Stimulated activated CD4-positive, alpha-beta T cell treated with anti-CD3 and anti-CD28 coated beads, TNF-alpha, amount 100 ng/mL, for 1 hour (primary cell): Measurements from ENCODE around the gene C1QL1.
"Not testable (repeated sequence)": the region's sequence is repeated elsewhere in the genome, so short reads cannot be mapped to it uniquely, and the experiment has no call there.

Source experiments
- DNase-seq, 3 donors: peaks; one replicate each; pipeline ENCODE4 v3.0.0-alpha.2; 2020; ENCODE audit warnings: low read depth in 3 of 3, low spot score in 1 of 3

The C1QL1 gene

GRCh38 chr17:44965481-44966234, 2.4 kb downstream of the C1QL1 start:
- DNase-seq = no peak

- no peak for DNase-seq
Observed at GRCh38 chr17:44961921-44962350, 6.2 kb downstream of the C1QL1 start.

GRCh38 chr17:44960691-44961090, 7.4 kb downstream of the C1QL1 start:
- no peak for DNase-seq

- no peak for DNase-seq
Observed at GRCh38 chr17:44959821-44960531, 8.1 kb downstream of the C1QL1 start.

- DNase-seq = no peak
Observed at GRCh38 chr17:44956998-44957981, 10.8 kb downstream of the C1QL1 start.

- DNase-seq = no peak
Observed at GRCh38 chr17:44955674-44956425, 12.3 kb downstream of the C1QL1 start.

- DNase-seq = no peak
Observed at GRCh38 chr17:44952946-44953475, 15.1 kb downstream of the C1QL1 start.

- DNase-seq = no peak
Observed at GRCh38 chr17:44948315-44948795, 19.7 kb downstream of the C1QL1 start.

- peak; percentile 64 to 78 (median 74) for DNase-seq
Observed at GRCh38 chr17:44947461-44948314, 20.4 kb downstream of the C1QL1 start, which contains the start of gene KIF18B. Gene KIF18B, minus strand, starts transcription at chr17:44947773. Its CDS starts 11,429 bp downstream, at chr17:44936344.

- DNase-seq = not testable (repeated sequence)
Observed at GRCh38 chr17:44945652-44946051, 22.5 kb downstream of the C1QL1 start.

GRCh38 chr17:44942456-44942855, 25.6 kb downstream of the C1QL1 start:
- DNase-seq = no peak

GRCh38 chr17:44941712-44942331, 26.3 kb downstream of the C1QL1 start:
- no peak for DNase-seq

- DNase-seq = no peak
Observed at GRCh38 chr17:44940768-44941167, 27.3 kb downstream of the C1QL1 start.

- DNase-seq = no peak
Observed at GRCh38 chr17:44940317-44940716, 27.8 kb downstream of the C1QL1 start.

- no peak for DNase-seq
Observed at GRCh38 chr17:44935116-44935515, 33.0 kb downstream of the C1QL1 start.

- DNase-seq = no peak
Observed at GRCh38 chr17:44934745-44935105, 33.4 kb downstream of the C1QL1 start.

GRCh38 chr17:44933824-44934744, 34.0 kb downstream of the C1QL1 start:
- no peak for DNase-seq

- no peak for DNase-seq
Observed at GRCh38 chr17:44932787-44933097, 35.4 kb downstream of the C1QL1 start.
